Karpas-422 (cell line): ENCODE data around the gene DCBLD1. TPM values are rescaled to one million over a fixed set of nuclear protein-coding genes. Genes with fewer than 3 reads are reported as not detected.

Source experiments
- DNase-seq: peaks from one replicate; pipeline ENCODE4 v3.0.0-alpha.2; 2015
- H2AFZ ChIP-seq: fragments of 200-600 bp; sonication (generic); 2 replicates; pipeline ENCODE4 v1.6.1; 2014; ENCODE audit warnings: antibody characterized with exemption, low read length, mixed read lengths
- H3K27ac ChIP-seq: fragments of 200-600 bp; sonication (generic); 2 replicates; pipeline ENCODE4 v1.5.1; 2014; ENCODE audit warnings: mild to moderate bottlenecking, low read length, moderate library complexity
- H3K27me3 ChIP-seq: fragments of 200-600 bp; sonication (generic); 2 replicates; pipeline ENCODE4 v1.6.1; 2014; ENCODE audit warnings: low read length, mixed read lengths
- H3K36me3 ChIP-seq: fragments of 200-600 bp; sonication (generic); 2 replicates; pipeline ENCODE4 v1.6.1; 2014; ENCODE audit warnings: low read length, mixed read lengths; ENCODE audit not compliant: insufficient read depth
- H3K4me1 ChIP-seq: fragments of 200-600 bp; sonication (generic); 2 replicates; pipeline ENCODE4 v1.6.1; 2014; ENCODE audit warnings: mild to moderate bottlenecking, low read length, mixed read lengths
- H3K4me2 ChIP-seq: fragments of 200-600 bp; sonication (generic); 2 replicates; pipeline ENCODE4 v1.6.1; 2014; ENCODE audit warnings: low read length, low read depth, mild to moderate bottlenecking; ENCODE audit not compliant: poor library complexity, severe bottlenecking
- H3K4me3 ChIP-seq: fragments of 200-600 bp; sonication (generic); 2 replicates; pipeline ENCODE4 v1.5.1; 2014; ENCODE audit warnings: mild to moderate bottlenecking, antibody characterized with exemption, low read length, mixed read lengths
- H3K79me2 ChIP-seq: fragments of 200-600 bp; sonication (generic); 2 replicates; pipeline ENCODE4 v1.6.1; 2014; ENCODE audit warnings: mild to moderate bottlenecking, low read length, mixed read lengths
- H3K9ac ChIP-seq: fragments of 200-600 bp; sonication (generic); 2 replicates; pipeline ENCODE4 v1.6.0; 2014; ENCODE audit warnings: low read length
- H3K9me2 ChIP-seq: fragments of 200-600 bp; sonication (generic), shearing (Covaris generic); replicated peaks from 2 replicates; pipeline ENCODE4 v1.6.0; 2014; ENCODE audit warnings: mild to moderate bottlenecking, low read length, moderate library complexity; ENCODE audit not compliant: insufficient read depth
- H3K9me3 ChIP-seq: fragments of 300-700, 200-600 bp; sonication (generic); 2 replicates; pipeline ENCODE4 v1.6.1; 2014; ENCODE audit warnings: low read length, mixed read lengths
- H4K20me1 ChIP-seq: fragments of 200-600 bp; sonication (generic); 2 replicates; pipeline ENCODE4 v1.6.1; 2014; ENCODE audit warnings: mild to moderate bottlenecking, antibody characterized with exemption, low read length, low read depth; ENCODE audit not compliant: insufficient read depth
- total RNA-seq: library from RNA; depleted of rRNA; stranded (reverse); fragments of >200 nt; shearing (Covaris generic); gene quantifications from 2 replicates; pipeline ENCODE4 v1.2.3, GENCODE V29; 2014; ENCODE audit warnings: low replicate concordance

Gene DCBLD1
- total RNA-seq, 1 experiment from 2014 or later = not detected

GRCh38 chr6:117568247-117568646 is 85.8 kb downstream of the DCBLD1 start:
- Histone ChIP-seq H3K36me3 (peaks cover 66% of the 10 kb centered on the region), H3K9me3 (no peaks in the 10 kb centered on the region), H3K79me2 (peaks cover 31% of the 10 kb centered on the region), H3K27me3 (no peaks in the 10 kb centered on the region), H3K4me2 (no peak overlapping the region), H2AFZ (no peak overlapping the region), H3K4me3 (no peak overlapping the region), H3K9ac (no peak overlapping the region), H3K4me1 (peaks cover 3% of the 10 kb centered on the region; the same call in 1 of the 2 replicates), H4K20me1 (no peaks in the 10 kb centered on the region), H3K27ac (no peak overlapping the region), H3K9me2 (no peaks in the 10 kb centered on the region)
- no peak for DNase-seq

- H3K9me2 ChIP-seq = no peaks in the 10 kb centered on the region
- H2AFZ ChIP-seq = no peak overlapping the region
- no peak for DNase-seq
- peaks cover 69% of the 10 kb centered on the region for H3K36me3 ChIP-seq
- no peak overlapping the region for H3K9ac ChIP-seq
- no peak overlapping the region for H3K27ac ChIP-seq
- no peak overlapping the region for H3K4me3 ChIP-seq
- H3K27me3 ChIP-seq = no peaks in the 10 kb centered on the region
- no peaks in the 10 kb centered on the region for H3K9me3 ChIP-seq
- H4K20me1 ChIP-seq = no peaks in the 10 kb centered on the region
- peaks cover 35% of the 10 kb centered on the region for H3K79me2 ChIP-seq
- H3K4me2 ChIP-seq = no peak overlapping the region
- peaks cover 3% of the 10 kb centered on the region; the same call in 1 of the 2 replicates for H3K4me1 ChIP-seq
Observed at GRCh38 chr6:117568831-117569410, 86.4 kb downstream of the DCBLD1 start.

DNA sequence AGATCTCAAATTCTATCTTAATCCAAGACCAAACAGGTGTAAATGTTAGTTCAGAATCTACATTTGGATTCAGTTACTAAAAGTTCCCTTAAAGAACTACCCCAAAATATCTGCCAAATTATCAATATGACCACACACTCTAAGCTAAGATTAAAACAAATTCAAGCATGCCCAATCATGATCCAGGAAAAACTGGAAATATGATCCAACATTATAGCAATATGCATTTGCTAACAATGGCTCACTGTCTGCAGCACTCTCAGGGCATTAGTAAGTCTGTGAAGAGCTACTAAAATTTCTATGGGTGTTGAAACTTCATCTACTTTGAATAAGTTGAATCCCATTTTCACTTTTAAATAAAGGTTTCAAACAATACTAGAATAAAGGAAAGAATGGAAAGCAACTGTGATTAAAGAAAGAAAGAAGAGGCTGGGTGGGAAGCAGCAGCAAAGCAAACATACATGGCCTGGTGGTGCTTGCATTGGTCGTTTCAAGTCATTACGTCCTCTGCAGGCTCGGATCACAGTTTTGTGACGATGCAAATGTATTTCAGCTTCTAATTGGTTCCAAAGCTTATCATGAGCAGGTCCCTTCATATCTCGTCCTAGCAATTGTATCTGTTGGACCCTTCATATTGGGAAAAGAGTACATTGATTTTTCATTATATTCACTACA is 90.7 kb downstream of the DCBLD1 start:
- H3K9me3 ChIP-seq = no peaks in the 10 kb centered on the region
- H3K4me1 ChIP-seq = no peaks in the 10 kb centered on the region
- H3K79me2 ChIP-seq = peaks cover 56% of the 10 kb centered on the region
- H3K27me3 ChIP-seq = no peaks in the 10 kb centered on the region
- H4K20me1 ChIP-seq = no peaks in the 10 kb centered on the region
- H3K36me3 ChIP-seq = peaks cover 61% of the 10 kb centered on the region; the same call in 1 of the 2 replicates
- H3K4me3 ChIP-seq = no peak overlapping the region
- no peak overlapping the region for H3K9ac ChIP-seq
- no peak overlapping the region for H2AFZ ChIP-seq
- H3K9me2 ChIP-seq = no peaks in the 10 kb centered on the region
- no peak for DNase-seq
- H3K27ac ChIP-seq = no peak overlapping the region
- no peak overlapping the region for H3K4me2 ChIP-seq

GRCh38 chr6:117574198-117574597 is 91.7 kb downstream of the DCBLD1 start:
- Histone ChIP-seq H3K4me2 (no peak overlapping the region), H3K9me2 (no peaks in the 10 kb centered on the region), H3K9ac (no peak overlapping the region), H3K36me3 (peaks cover 59% of the 10 kb centered on the region), H3K27ac (no peak overlapping the region), H3K4me1 (no peaks in the 10 kb centered on the region), H2AFZ (no peak overlapping the region), H3K79me2 (peaks cover 64% of the 10 kb centered on the region), H3K9me3 (no peaks in the 10 kb centered on the region), H3K4me3 (no peak overlapping the region), H4K20me1 (no peaks in the 10 kb centered on the region), H3K27me3 (no peaks in the 10 kb centered on the region)
- no peak for DNase-seq

DNA sequence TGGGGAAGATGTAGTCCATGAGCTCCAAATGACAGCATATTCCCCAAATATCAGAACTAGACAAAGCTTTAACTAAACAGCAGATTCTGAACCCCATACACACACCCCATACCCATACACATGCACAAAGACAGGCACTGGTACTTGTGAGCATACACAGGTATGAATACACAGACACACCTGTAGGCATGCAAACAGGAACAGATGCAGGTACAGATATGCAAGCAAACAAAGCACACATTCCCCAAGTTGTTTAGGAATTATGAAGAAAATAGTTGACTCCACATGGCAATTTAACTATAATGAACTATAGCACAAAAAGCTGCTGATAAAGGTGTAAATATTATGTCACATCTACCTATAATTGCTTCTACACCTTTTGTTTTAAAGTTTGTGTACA is 103.2 kb downstream of the DCBLD1 start:
- Histone ChIP-seq H3K79me2 (peaks cover 95% of the 10 kb centered on the region), H3K9ac (no peak overlapping the region), H2AFZ (no peak overlapping the region)

DNA sequence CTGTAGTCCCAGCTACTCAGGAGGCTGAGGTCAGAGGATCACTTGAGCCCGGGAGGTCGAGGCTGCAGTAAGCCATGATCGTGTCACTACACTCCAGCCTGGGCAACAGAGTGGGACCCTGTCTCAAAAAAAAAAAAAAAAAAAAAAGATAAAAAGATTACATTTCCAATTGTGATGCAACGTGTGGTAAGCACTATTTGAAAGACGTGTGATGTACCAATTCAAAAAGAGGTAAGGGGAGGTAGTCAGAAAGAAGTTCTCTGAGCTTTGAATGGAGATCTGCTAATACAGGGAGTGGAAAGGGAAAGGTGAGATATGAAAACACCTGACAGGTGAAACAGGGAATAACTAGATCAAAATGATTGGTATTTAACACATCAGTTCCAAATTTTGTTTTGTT is 108.0 kb downstream of the DCBLD1 start:
- DNase-seq = no peak
- Histone ChIP-seq H3K4me1 (no peaks in the 10 kb centered on the region), H3K36me3 (peaks cover 29% of the 10 kb centered on the region), H2AFZ (no peak overlapping the region), H3K79me2 (peaks cover 95% of the 10 kb centered on the region), H3K9me2 (no peaks in the 10 kb centered on the region), H3K27me3 (no peaks in the 10 kb centered on the region), H3K4me3 (no peak overlapping the region), H4K20me1 (0 out of 2 replicates have a peak, but pooled peaks cover 6% of the 10 kb centered on the region), H3K9me3 (no peaks in the 10 kb centered on the region), H3K4me2 (no peak overlapping the region), H3K27ac (no peak overlapping the region), H3K9ac (no peak overlapping the region)

More for the DNA sequence above, 103.2 kb downstream of the DCBLD1 start:
- Histone ChIP-seq H3K4me3 (no peak overlapping the region), H3K36me3 (peaks cover 43% of the 10 kb centered on the region), H3K9me3 (no peaks in the 10 kb centered on the region), H4K20me1 (0 out of 2 replicates have a peak, but pooled peaks cover 3% of the 10 kb centered on the region), H3K4me2 (no peak overlapping the region), H3K9me2 (no peaks in the 10 kb centered on the region), H3K4me1 (no peaks in the 10 kb centered on the region), H3K27me3 (no peaks in the 10 kb centered on the region), H3K27ac (no peak overlapping the region)
- no peak for DNase-seq

- Histone ChIP-seq H3K9me3 (no peaks in the 10 kb centered on the region), H3K4me3 (no peak overlapping the region), H3K27ac (no peak overlapping the region), H3K9me2 (no peaks in the 10 kb centered on the region), H3K4me1 (no peaks in the 10 kb centered on the region), H3K4me2 (no peak overlapping the region), H3K27me3 (no peaks in the 10 kb centered on the region), H3K36me3 (peaks cover 25% of the 10 kb centered on the region), H3K9ac (no peak overlapping the region), H3K79me2 (peaks cover 96% of the 10 kb centered on the region), H4K20me1 (0 out of 2 replicates have a peak, but pooled peaks cover 6% of the 10 kb centered on the region), H2AFZ (no peak overlapping the region)
- no peak for DNase-seq
Observed at GRCh38 chr6:117591405-117591804, 108.9 kb downstream of the DCBLD1 start.

GRCh38 chr6:117592983-117593759 is 110.7 kb downstream of the DCBLD1 start:
- Histone ChIP-seq H3K4me3 (no peak overlapping the region), H4K20me1 (0 out of 2 replicates have a peak, but pooled peaks cover 6% of the 10 kb centered on the region), H3K9me3 (0 out of 2 replicates have a peak, but pooled peaks cover 3% of the 10 kb centered on the region), H3K4me1 (no peaks in the 10 kb centered on the region), H3K4me2 (no peak overlapping the region), H2AFZ (no peak overlapping the region), H3K27ac (no peak overlapping the region), H3K9me2 (no peaks in the 10 kb centered on the region), H3K79me2 (peaks cover 97% of the 10 kb centered on the region), H3K27me3 (no peaks in the 10 kb centered on the region), H3K36me3 (peaks cover 28% of the 10 kb centered on the region), H3K9ac (no peak overlapping the region)
- DNase-seq = no peak
